Kidney (tissue), 14 donors: ENCODE results near the gene KLHL22. TPM values are rescaled to one million over a fixed set of nuclear protein-coding genes. Genes with fewer than 3 reads are reported as not detected.

Source experiments
- DNase-seq, 5 donors: peaks; one replicate each; pipeline ENCODE4 v3.0.0-alpha.2; 2013 to 2020
- FAIRE-seq: peaks from 2 replicates; lab custom pipeline; 2012; peaks lifted over from hg19 to GRCh38; lab: Jason Lieb, UNC
- H3K27ac ChIP-seq, 2 donors: one replicate each; pipeline ENCODE4 v1.7.0; 2013; ENCODE audit warnings: low read depth in 2 of 2, low read length in 2 of 2, inconsistent platforms in 1 of 2
- H3K27me3 ChIP-seq: one replicate; pipeline ENCODE4 v1.7.1; 2013; ENCODE audit warnings: low read length, inconsistent platforms; ENCODE audit not compliant: control insufficient read depth, insufficient read depth
- H3K36me3 ChIP-seq, 3 donors: one replicate each; pipeline versions ENCODE4 v1.7.0 to v1.7.1; 2013; ENCODE audit warnings: low read length in 3 of 3, control low read depth in 1 of 3, inconsistent platforms in 1 of 3; ENCODE audit not compliant: insufficient read depth in 3 of 3, control insufficient read depth in 2 of 3
- H3K4me1 ChIP-seq, 3 donors: one replicate each; pipeline versions ENCODE4 v1.7.0 to v1.7.1; 2013; ENCODE audit warnings: low read length in 3 of 3, inconsistent platforms in 1 of 3, low read depth in 1 of 3; ENCODE audit not compliant: control insufficient read depth in 2 of 3, insufficient read depth in 2 of 3
- H3K4me3 ChIP-seq, 3 donors: one replicate each; pipeline versions ENCODE4 v1.7.0 to v1.8.1; 2013; ENCODE audit warnings: low read length in 3 of 3, control low read depth in 1 of 3, inconsistent platforms in 1 of 3
- H3K9ac ChIP-seq, 3 donors: one replicate each; pipeline versions ENCODE4 v1.7.0 to v1.7.1; 2013; ENCODE audit warnings: low read length in 3 of 3, control low read depth in 1 of 3, inconsistent platforms in 1 of 3
- H3K9me3 ChIP-seq, 3 donors: one replicate each; pipeline versions ENCODE4 v1.7.0 to v1.7.1; 2013; ENCODE audit warnings: low read length in 3 of 3, control low read depth in 1 of 3, inconsistent platforms in 1 of 3; ENCODE audit not compliant: control insufficient read depth in 2 of 3, insufficient read depth in 1 of 3
- CTCF ChIP-seq: IDR thresholded peaks from 3 replicates; pipeline ENCODE4 v1.5.1; 2012; ENCODE audit warnings: mild to moderate bottlenecking, moderate library complexity, borderline replicate concordance; ENCODE audit not compliant: insufficient read depth; ENCODE audit errors: extremely low read depth
- intact Hi-C: fragments of 100-400 bp; cut with DNase I; formaldehyde crosslinking; loops from one replicate; pipeline ENCODE4 v1.11.1; 2022
- polyA plus RNA-seq: library from polyadenylated mRNA; stranded (reverse); fragments of 350-450 nt; fragmentation: Illumina TruSeq; extraction: RNeasy Lipid Tissue Mini Kit (QIAGEN cat#74804); gene quantifications from one replicate; pipeline ENCODE4 v1.2.3, GENCODE V29; 2014; ENCODE audit warnings: low read depth, low replicate concordance; ENCODE audit not compliant: insufficient read depth
- total RNA-seq: library from RNA; stranded (reverse); fragmentation: NEBNext Ultra II Directional; extraction: Animal tissue kit (Norgen Biotek cat#: 25700); gene quantifications from one replicate; pipeline ENCODE4 v1.2.1, GENCODE V29; 2021
- donor health status: control.
- donor health status: control.
- donor health status: control.
- donor health status: control.
- donor health status: control.
- donor health status: DM: yes; HTN: yes; CAD: no.
- donor health status: Normal renal cell carcinoma (clear cell type).

The KLHL22 gene
- total and polyA plus RNA-seq, 2 donors from 2014 or later: 22.4 to 24.3 TPM

GRCh38 chr22:20495861-20496681, 476 bp upstream of the KLHL22 start:
- no peak for FAIRE-seq
- Histone ChIP-seq H3K9me3 (no peaks in the 10 kb centered on the region), H3K4me3 (peak overlapping the region; percentile 75 to 97 (median 96)), H3K27ac (peak overlapping the region; percentile 97 to 99), H3K27me3 (no peaks in the 10 kb centered on the region), H3K4me1 (peaks cover 0 to 10% (median 3%) of the 10 kb centered on the region in 3 donors), H3K9ac (peak overlapping the region; percentile 21 to 98 (median 97)), H3K36me3 (peaks cover 0 to 3% (median 0%) of the 10 kb centered on the region in 3 donors)
- peak; percentile 78 for TF ChIP-seq CTCF
- peak; percentile 92 to 97 (median 96) for DNase-seq
- intact Hi-C loops: no loop called here

- no peak overlapping the region for H3K27ac ChIP-seq
- intact Hi-C loops: no loop called here
- H3K4me1 ChIP-seq: peaks cover 0 to 11% (median 0%) of the 10 kb centered on the region in 3 donors
- H3K36me3 ChIP-seq: peaks cover 0 to 8% (median 0%) of the 10 kb centered on the region in 3 donors
- H3K9ac ChIP-seq: no peak overlapping the region
- no peaks in the 10 kb centered on the region for H3K27me3 ChIP-seq
- H3K9me3 ChIP-seq: no peaks in the 10 kb centered on the region
- FAIRE-seq (no peak), DNase-seq (peak in 1 of 5 donors; percentile 8)
- TF ChIP-seq CTCF: no peak
- H3K4me3 ChIP-seq: no peak overlapping the region
Measured at GRCh38 chr22:20491346-20491745, 4.2 kb downstream of the KLHL22 start.

- no peak for TF ChIP-seq CTCF
- intact Hi-C loops: no loop called here
- H3K27ac ChIP-seq: no peak overlapping the region
- no peaks in the 10 kb centered on the region for H3K27me3 ChIP-seq
- no peak overlapping the region for H3K4me3 ChIP-seq
- FAIRE-seq: no peak
- H3K4me1 ChIP-seq: peaks cover 0 to 9% (median 0%) of the 10 kb centered on the region in 3 donors
- no peak for DNase-seq
- H3K9me3 ChIP-seq: no peaks in the 10 kb centered on the region
- H3K36me3 ChIP-seq: peaks cover 0 to 8% (median 0%) of the 10 kb centered on the region in 3 donors
- no peak overlapping the region for H3K9ac ChIP-seq
Measured at GRCh38 chr22:20490941-20491307, 4.7 kb downstream of the KLHL22 start.
